ENCODE data around the gene EIF1. TPM values are rescaled to one million over a fixed set of nuclear protein-coding genes. Genes with fewer than 3 reads are reported as not detected.

The EIF1 gene
- total RNA-seq, 1 donor from 2014 or later, result 368 TPM

GRCh38 chr17:41731836-41732235 lies 43.2 kb downstream of the EIF1 start:
- no peak for DNase-seq (ENCODE audit: low read depth)
- Histone ChIP-seq H3K36me3 (ENCODE audit: control insufficient read depth, insufficient read depth, low read length) (no peaks in the 10 kb centered on the region), H3K27me3 (ENCODE audit: control insufficient read depth, insufficient read depth, low read length) (peaks cover 51% of the 10 kb centered on the region), H3K4me3 (ENCODE audit: low read depth, low read length) (no peak overlapping the region)
- no peak for TF ChIP-seq CTCF (IDR thresholded peaks at IDR 0.05; ENCODE audit: insufficient read depth, low read length, poor library complexity, severe bottlenecking)

GRCh38 chr17:41733348-41734138 lies 44.9 kb downstream of the EIF1 start:
- Histone ChIP-seq H3K27me3 (ENCODE audit: control insufficient read depth, insufficient read depth, low read length) (peaks cover 56% of the 10 kb centered on the region), H3K4me3 (ENCODE audit: low read depth, low read length) (peak overlapping the region; percentile 39), H3K36me3 (ENCODE audit: control insufficient read depth, insufficient read depth, low read length) (no peaks in the 10 kb centered on the region)
- DNase-seq (ENCODE audit: low read depth), result no peak
- TF ChIP-seq CTCF (IDR thresholded peaks at IDR 0.05; ENCODE audit: insufficient read depth, low read length, poor library complexity, severe bottlenecking), result no peak

GRCh38 chr17:41734139-41734948 lies 45.7 kb downstream of the EIF1 start, which contains the start of gene HAP1:
HAP1 (minus strand) TSS chr17:41734643; CDS start chr17:41734634, 9 bp downstream.
- DNase-seq (ENCODE audit: low read depth), result no peak
- Histone ChIP-seq H3K36me3 (ENCODE audit: control insufficient read depth, insufficient read depth, low read length) (no peaks in the 10 kb centered on the region), H3K4me3 (ENCODE audit: low read depth, low read length) (peak within 1 kb of the TSS; percentile 39), H3K27me3 (ENCODE audit: control insufficient read depth, insufficient read depth, low read length) (peaks cover 56% of the 10 kb centered on the region)
- TF ChIP-seq CTCF (IDR thresholded peaks at IDR 0.05; ENCODE audit: insufficient read depth, low read length, poor library complexity, severe bottlenecking), result no peak

GRCh38 chr17:41734949-41735313 lies 46.2 kb downstream of the EIF1 start:
- peaks cover 56% of the 10 kb centered on the region for H3K27me3 ChIP-seq (ENCODE audit: control insufficient read depth, insufficient read depth, low read length)
- no peak for TF ChIP-seq CTCF (IDR thresholded peaks at IDR 0.05; ENCODE audit: insufficient read depth, low read length, poor library complexity, severe bottlenecking)
- H3K36me3 ChIP-seq (ENCODE audit: control insufficient read depth, insufficient read depth, low read length), result no peaks in the 10 kb centered on the region
- DNase-seq (ENCODE audit: low read depth), result no peak
- peak overlapping the region; percentile 39 for H3K4me3 ChIP-seq (ENCODE audit: low read depth, low read length)

- Histone ChIP-seq H3K36me3 (ENCODE audit: control insufficient read depth, insufficient read depth, low read length) (no peaks in the 10 kb centered on the region), H3K27me3 (ENCODE audit: control insufficient read depth, insufficient read depth, low read length) (peaks cover 52% of the 10 kb centered on the region), H3K4me3 (ENCODE audit: low read depth, low read length) (no peak overlapping the region)
- no peak for DNase-seq (ENCODE audit: low read depth)
- TF ChIP-seq CTCF (IDR thresholded peaks at IDR 0.05; ENCODE audit: insufficient read depth, low read length, poor library complexity, severe bottlenecking), result no peak
Measured at GRCh38 chr17:41735744-41736143, 47.1 kb downstream of the EIF1 start.
